SK-N-SH (cell line): ENCODE results near the gene APC2.

Experiments used
- CTCF ChIP-seq: fragments of 200-600 bp; sonication (generic); IDR thresholded peaks from 2 replicates; pipeline ENCODE4 v1.6.1; 2017; ENCODE audit warnings: antibody characterized with exemption, mild to moderate bottlenecking, moderate library complexity
- EZH2phosphoT487 ChIP-seq: fragments of 200-600 bp; sonication (generic); IDR thresholded peaks from 2 replicates; pipeline ENCODE4 v1.6.1; 2017; ENCODE audit warnings: low read depth, mixed run types, mild to moderate bottlenecking, antibody characterized with exemption, moderate library complexity, borderline replicate concordance
- GABPA ChIP-seq: IDR thresholded peaks from 2 replicates; pipeline ENCODE4 v1.4.0; 2012; ENCODE audit warnings: low read depth, mild to moderate bottlenecking
- TEAD4 ChIP-seq: IDR thresholded peaks from 2 replicates; pipeline ENCODE4 v1.4.0; 2012; ENCODE audit warnings: mild to moderate bottlenecking, borderline replicate concordance; ENCODE audit not compliant: insufficient read depth
- USF2 ChIP-seq: fragments of 150-350 bp; IDR thresholded peaks from 2 replicates; pipeline ENCODE4 v1.6.1; 2017; ENCODE audit warnings: antibody characterized with exemption, low read length, low read depth, borderline replicate concordance

GRCh38 chr19:1465191-1466016 is 15.5 kb downstream of the APC2 start:
- TF ChIP-seq EZH2phosphoT487 (no peak), TEAD4 (no peak), CTCF (no peak), GABPA (no peak), USF2 (no peak)
